MM.1S (cell line): ENCODE data around the gene NSMF.

Source experiments
- CTCF ChIP-seq: fragments of 300-600 bp; sonication (generic); IDR thresholded peaks from 2 replicates; pipeline ENCODE4 v1.5.1; 2016; ENCODE audit warnings: antibody characterized with exemption, low read length, mixed read lengths
- EZH2 ChIP-seq: fragments of 300-600 bp; sonication (generic); optimal IDR thresholded peaks from 2 replicates; pipeline ENCODE3; 2017; ENCODE audit warnings: low read depth, mild to moderate bottlenecking, antibody characterized with exemption, low read length, mixed read lengths
- EZH2phosphoT487 ChIP-seq: fragments of 300-600 bp; sonication (generic); IDR thresholded peaks from 2 replicates; pipeline ENCODE4 v1.6.1; 2018; ENCODE audit warnings: antibody characterized with exemption, low read length

- no peak for TF ChIP-seq CTCF
- TF ChIP-seq EZH2 = no peak
- TF ChIP-seq EZH2phosphoT487 = no peak
Observed at GRCh38 chr9:137452761-137453642, 6.1 kb downstream of the NSMF start.
